Midbrain (tissue), 1 donor: Measurements from ENCODE around the gene SLC2A13.
A peak's percentile ranks its signal among the peaks of the same experiment; 100 is the strongest.

ENCODE experiments used
- DNase-seq: peaks from one replicate; lab custom pipeline; 2025; lab: John Stamatoyannopoulos, UW

Gene SLC2A13

DNA sequence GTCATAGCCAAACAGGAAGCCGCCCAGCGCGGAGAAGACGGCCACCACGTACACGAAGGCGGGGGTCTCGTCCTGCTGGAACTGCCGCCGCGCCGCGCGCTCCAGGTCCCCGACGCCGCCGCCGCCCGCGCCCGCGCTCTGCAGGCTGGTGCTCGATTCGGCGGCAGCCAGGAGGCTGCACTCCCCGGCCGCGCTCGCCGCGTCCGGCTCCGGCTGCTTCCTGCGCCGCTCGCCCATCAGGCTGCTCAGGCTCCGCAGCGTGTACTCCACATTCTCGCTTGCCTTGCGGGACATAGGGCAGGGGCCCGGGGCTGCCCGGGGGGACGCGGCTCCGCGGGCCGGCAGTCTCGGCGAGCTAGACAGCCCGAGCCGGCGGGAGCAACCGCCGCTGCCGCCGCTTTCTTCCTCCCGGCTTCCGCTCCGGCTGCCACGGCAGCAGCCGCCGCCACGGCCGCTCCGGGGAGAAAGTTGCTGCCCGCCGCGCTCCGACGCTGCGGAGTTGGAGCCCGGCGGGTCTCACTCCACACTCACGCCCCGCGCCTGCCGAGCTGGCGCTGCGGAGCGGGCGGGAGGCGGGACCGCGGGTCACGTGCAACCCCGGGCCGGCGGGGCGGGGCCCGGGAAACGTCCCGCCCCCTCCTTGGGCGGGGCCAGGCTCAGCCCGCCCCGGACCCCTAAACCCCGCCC lies at the start of gene SLC2A13:
TSS of gene SLC2A13 (minus strand) at position 567 of the 687 bp plus-strand sequence. CDS start at position 294, 273 bp downstream.
- peak; percentile 85 for DNase-seq

DNA sequence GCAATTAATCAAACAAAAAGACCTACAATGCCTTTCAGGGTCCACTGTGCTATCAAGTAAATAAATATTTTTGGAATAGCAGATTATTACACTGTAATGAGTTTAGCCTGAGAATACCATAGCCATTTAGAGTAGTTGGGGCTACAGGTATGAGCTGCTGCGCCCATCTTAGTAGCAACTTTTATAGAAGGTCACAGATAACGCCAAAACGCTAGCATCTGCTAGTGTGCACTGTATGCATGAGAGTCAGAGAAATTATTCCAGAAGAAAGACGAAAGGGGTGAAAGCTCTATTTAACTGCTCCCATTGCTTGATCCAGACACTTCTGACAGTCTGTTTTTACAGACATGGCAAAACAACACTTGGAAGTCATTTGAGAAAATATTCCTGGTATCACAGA lies 48.5 kb upstream of the SLC2A13 start:
- no peak for DNase-seq

DNA sequence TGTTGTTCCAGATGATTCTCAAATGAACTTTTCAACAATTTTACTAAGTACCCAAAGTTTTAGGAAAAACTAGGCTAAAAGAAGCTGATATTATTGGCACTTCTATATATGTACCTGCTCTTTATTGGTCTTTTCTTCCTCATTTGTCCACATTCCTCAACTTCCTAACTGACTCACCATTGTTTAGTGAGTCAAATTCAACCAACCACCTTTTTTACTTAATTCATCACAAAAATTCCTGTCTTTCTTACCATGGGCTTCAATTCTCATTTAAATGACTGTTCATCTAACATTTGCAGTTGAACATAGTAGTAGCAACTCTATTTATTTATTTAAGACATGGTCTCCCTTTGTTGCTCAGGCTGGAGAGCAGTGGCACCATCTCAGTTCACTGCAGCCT lies 47.6 kb upstream of the SLC2A13 start:
- no peak for DNase-seq

DNA sequence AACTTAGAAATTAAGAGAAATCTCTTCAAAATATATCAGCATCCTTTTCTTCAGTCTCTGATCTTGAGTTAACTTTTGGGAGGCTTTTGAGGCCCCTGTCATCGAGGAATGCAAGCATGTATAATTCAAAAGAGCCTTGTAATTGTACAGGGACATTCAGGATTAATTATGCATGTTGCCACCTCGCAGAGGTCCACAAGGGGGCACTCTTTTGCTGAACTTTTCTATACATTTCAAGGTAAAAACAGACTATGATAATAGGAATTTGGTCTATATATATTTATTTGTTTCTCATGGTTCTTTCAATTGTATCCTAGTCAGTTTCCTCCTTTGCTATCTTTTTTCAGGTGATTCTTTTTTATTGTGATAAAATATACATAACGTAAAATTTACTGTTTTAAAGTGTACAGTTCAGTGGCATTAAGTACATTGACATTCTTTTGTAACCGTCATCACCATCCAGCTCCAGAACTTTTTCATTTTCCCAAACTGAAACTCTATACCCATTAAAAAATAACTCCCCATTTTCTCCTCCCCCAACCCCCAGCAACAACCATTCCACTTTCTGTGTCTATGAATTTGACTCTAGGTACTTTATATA lies 47.0 kb upstream of the SLC2A13 start:
- no peak for DNase-seq

DNA sequence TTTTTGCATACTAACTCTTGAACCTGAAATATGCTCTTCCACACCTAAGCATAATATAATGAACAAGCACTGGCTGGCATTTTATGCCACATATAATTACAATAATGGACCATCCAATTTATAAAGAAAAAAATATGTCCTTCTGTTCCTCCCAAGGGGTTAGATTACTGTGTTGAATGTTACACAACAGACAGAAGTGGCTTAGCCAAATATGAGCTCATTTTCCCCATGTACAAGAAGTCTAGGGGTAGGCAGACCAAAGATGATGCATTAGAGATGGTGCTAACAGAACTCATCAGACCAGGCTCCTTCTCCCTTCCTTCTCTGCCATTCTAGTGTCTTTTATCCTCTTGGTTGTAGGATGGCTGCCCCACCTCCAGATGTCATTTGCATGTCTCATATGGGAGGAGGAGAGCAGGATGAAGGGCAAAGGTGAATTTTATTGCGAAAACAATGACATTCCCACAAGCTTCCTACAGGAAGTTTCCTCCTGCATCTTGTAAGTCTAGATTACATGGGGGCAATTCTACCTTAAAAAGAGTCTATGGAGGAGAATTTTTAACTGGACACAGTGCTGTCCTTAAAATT lies 43.9 kb upstream of the SLC2A13 start:
- no peak for DNase-seq

DNA sequence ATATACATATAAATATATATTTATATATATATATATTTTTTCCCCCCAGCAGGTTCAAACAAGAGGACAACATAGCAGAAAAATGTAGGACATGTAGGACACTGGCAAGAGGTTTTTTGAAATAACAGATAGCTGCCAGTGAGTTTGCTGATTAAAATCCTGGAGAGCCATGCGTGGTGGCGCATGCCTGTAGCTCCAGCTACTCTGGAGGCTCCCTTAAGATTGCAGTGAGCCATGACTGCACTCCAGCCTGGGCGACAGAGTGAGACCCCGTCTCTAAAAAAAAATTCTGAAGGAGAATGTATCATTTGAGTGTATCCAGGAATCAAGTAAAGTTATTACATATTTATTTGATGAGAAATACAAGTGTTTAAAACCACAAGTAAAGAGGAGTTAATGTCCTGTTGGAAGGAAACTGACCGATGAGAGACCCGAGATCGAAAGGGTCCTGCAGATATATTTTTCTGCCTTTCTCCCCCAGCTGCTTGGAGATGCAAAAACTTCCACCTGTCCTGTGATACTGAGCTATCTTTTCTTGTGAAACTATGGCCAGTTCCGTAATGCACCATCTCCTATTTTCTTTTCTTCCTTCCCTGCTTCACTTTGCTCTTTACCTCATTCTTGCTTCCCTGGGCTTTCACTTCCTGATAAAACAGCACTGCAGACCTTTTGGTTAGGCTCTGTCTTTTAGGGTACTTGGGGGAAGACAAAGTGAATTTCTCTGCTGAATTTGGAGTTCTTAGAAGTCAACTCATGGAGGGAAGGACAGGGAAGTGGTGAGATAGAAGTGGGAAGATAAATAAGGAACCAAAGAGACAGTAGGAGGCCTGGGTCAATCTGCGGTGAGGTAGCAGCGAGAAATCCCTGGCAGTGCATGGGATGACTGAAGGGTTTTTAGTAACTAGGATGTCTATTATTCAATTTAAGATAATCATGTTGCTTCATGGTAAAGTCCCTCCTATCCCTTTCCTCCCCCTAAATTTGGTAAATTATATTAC lies 41.2 kb upstream of the SLC2A13 start:
- no peak for DNase-seq

DNA sequence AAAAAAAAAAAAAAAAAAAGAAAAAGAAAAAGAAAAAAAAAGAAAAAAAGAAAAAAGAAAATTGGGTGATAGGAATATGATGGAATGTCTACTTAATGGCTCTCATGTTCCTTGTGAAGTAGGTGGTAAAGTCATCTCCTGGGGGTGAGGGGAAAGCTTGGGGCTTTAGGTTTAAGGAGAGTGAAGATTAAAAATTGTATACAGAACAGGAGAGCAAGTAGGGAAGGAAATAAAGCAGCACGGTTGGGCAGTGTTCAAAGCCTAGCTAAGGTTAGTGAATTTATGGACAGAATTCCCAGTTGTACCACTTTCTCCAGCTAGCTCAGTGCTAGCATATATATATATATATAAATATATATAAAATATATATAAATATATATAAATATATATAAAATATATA lies 40.0 kb upstream of the SLC2A13 start:
- no peak for DNase-seq

DNA sequence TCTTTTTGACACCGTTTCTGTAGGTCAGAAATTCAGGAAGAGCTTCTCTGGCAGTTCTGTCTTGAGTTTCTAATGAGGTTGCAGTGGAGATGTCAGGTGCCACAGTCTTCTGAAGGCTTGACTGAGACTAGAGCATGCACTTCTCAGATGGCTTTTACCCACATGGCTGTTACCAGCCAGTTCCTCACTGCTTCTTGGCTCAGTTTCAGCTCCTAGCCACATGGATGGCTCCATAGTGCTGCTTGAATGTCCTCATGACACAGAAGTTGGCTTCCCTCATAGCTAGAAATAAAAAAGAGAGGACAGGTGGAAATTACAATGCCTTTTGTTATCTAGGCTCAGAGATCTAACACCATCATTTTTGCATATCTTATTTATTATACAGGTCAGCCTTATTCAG lies 38.1 kb upstream of the SLC2A13 start:
- peak; percentile 19 for DNase-seq

DNA sequence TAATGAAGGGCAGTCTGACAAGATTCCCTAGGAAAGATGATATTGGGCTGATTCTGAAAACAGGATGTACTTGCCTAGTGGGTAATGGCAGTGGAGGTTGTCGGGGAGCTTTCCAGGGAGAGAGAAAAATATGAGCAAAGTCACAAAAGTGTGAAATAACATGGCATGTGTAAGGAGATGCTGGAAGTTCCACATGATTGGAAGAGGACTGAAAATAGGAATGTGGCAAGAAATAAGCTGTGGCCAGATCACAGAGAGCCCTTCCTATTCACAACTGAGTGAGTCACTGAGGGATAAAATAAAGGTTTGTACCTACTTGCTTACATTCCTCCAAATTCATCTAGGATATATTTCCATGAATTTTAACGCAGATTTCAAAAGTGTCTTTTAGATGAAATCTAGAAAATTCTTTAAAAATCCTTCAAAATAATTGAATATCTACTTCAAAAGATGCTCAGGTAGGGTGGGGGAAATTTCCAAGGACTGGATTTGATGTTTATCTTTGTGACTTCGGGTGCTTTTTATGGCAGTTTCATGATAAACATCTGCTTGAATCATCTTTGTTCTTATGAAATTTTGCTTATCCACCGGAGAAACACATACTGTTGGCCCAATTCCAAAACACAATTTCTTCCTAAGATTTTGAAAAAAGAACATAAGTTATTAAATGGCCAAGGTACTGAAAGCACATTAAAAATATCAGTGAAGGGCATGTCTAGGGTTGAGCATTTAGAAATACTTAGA lies 36.3 kb upstream of the SLC2A13 start:
- DNase-seq = no peak

DNA sequence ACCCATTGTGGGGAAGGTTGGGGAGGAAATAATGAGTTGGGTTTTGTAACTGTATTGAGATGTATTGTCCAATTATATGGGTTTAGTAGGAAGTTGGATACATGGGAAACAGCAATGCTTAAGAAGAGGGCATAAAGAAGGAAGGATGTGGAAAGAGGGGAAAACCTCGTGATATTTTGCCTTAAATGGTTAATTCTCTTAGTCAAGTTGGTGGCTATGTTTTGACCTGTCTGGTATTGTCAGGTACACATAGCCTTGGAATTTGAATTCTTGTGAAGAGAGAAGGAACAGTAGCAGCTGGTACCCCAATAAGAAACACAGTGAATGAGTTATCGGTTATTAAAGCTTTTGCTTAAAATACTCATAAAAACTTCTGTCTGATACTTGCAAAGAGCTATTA lies 32.6 kb upstream of the SLC2A13 start:
- DNase-seq = no peak

DNA sequence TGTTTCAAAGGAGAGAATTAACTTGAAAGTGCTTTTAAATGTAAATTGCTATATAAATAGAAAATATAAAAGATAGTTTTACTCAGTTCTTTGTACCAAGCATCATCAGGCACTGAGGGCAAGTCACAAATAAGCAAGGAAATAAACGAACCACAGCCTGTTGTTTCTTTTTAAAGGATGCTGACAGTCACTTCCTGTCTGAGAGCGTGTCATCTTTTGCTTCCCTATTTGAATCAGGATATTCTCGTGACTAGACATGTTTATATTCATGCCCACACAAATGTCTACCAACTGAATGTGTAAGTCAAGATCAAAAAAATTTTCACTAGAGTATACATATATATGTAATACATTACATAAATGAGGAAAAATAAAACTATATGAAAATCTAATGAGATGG lies 31.4 kb upstream of the SLC2A13 start:
- DNase-seq = no peak

DNA sequence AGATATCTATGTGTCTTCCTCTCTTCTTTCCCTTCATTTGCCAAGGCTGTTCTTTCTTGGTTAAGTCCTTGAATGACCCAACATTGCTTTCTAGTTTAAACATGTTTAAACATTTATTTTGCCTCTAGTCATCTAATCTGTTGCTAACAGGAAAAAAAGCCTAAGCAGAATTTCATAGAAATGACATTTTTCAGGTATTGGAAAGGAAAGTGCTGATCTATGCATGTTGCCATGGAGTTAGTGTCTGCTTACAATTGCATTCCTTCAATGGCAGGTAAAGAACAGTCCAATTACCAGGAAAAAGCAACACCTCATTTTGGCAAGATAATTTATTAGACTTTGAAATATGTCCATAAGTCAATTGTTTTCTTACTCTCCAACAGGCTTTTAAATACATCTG lies 21.5 kb upstream of the SLC2A13 start:
- DNase-seq = no peak

DNA sequence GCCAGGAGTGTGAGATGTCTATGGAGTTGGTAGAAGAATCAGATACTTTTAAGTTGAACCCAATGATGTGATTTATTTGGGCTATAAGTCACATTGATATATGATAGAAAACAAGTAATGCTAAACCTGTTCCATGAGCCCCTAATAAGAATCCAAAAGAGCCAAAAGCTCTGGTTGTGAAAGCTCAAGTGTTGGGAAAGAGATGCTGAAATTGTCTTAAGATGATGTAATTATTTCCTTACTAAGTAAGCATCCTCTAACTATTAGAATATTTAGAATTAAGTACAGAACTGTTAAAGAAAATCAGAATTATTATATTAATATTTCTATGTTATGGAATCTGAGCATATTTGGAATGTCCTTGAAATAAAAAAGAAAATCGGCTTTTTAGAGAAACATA lies 17.6 kb upstream of the SLC2A13 start:
- DNase-seq = no peak

DNA sequence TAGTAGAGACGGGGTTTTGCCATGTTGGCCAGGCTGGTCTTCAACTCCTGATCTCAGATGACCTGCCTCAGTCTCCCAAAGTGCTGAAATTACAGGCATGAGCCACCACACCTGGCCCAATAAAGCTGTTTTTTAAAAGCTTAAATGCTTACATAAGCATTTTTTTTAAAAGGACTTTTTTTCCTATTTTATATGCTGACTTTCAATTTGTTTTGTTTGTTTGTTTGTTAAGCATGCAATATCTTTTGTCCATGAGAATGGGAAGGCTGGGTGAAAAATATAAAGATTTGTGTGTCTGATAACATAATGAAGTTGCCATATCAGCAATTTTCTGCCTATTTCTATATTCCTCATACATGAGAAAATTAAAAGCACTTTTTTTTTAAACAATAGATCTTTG lies 17.0 kb upstream of the SLC2A13 start:
- DNase-seq = no peak

DNA sequence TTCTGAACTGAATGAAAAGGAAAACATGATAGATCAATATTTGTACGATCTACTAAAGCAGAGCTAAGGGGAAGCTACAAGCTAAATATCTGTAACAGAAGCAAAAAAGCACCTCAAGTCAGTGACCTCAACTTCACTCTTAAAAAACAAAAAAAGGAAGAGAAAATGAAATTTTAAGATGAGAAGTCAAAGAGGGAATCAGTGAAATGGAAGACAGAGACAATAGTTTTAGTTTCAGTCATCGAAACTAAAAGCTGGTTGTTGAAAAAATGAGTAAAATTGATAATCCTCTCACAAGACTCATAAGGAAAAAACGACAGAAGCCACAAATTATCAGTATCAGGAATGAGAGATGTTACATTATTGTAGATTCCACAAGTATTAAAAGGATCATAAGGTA lies 11.9 kb upstream of the SLC2A13 start:
- no peak for DNase-seq

DNA sequence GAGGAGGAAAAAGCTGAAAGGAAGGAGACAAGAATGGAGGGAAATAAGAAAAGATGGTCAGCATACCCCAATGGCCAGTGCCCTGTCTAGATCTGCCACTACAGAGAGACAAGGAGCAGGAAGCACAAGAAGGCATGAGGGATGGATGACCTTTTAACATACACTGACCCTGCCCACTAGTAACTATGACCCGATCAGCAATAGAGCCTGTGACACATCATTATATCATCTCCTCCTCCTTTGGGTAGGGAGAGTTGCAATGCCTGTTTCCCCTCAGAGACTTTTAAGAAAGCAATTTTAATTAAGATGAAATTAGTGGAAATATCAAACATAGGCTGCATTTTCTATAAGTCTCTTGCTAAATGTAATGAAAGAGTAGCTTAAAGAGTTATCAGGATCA lies 4.7 kb upstream of the SLC2A13 start:
- no peak for DNase-seq

DNA sequence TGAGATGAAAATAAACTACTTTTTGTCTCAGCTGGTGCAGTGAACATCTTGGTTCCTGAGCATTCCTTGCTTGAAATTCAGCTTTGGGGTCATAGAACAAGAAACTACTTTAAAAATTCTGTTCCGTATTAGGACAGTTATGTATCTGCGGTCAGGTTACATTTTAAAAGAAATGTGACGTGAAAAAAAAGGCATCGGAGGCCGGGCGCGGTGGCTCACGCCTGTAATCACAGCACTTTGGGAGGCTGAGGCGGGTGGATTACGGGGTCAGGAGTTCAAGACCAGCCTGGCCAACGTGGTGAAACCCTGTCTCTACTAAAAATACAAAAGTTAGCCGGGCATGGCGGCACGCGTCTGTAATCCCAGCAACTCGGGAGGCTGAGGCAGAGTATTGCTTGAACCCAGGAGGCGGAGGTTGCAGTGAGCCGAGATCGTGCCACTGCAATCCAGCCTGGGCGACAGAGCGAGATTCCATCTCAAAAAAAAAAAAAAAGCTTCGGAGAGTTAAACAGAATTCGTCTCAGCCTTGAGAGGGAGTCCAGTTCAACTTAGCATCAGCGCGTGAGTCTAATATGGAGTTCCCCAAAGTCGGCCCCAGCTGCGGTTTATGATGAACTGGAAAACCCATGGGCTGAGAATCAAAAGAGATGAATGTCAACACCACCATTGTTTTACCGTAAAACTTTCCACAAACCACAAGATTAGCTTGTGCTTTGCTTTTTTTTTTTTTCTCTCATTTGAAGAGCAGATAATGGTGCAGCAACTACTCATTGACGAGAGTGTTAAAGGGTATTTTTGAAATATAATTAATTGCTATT lies 2.1 kb upstream of the SLC2A13 start:
- DNase-seq = no peak

DNA sequence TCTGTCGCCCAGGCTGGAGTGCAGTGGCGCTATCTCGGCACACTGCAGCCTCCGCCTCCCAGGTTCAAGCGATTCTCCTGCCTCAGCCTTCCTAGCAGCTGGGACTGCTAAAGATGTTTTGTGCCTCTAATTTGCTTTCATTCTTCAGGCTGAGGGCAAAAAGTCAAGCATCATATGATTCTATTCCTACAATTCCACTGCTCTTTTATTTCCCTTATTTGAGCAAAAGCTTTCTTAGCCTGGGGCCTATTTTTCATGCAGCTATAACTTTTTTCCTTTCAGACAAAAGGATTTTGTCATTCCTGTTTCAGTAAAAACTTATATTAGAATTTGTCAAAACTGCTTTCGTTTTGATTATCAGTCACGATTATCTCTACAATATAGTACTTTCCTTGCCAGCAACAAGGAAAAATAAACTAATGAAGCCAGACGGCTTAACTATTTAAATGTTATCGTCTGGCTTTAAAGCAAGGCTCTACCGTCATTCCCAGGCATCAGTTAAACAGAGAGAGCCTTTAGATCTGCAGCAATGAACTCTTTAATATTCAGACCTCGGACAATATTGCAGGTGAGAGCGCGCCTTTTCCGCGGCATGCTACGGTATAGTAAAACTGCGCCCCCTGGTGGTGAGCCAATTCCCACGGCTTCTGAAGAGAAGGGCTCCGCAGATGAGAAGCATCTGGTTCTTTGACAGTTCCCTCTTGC lies 1.4 kb upstream of the SLC2A13 start:
- DNase-seq = peak; percentile 88

DNA sequence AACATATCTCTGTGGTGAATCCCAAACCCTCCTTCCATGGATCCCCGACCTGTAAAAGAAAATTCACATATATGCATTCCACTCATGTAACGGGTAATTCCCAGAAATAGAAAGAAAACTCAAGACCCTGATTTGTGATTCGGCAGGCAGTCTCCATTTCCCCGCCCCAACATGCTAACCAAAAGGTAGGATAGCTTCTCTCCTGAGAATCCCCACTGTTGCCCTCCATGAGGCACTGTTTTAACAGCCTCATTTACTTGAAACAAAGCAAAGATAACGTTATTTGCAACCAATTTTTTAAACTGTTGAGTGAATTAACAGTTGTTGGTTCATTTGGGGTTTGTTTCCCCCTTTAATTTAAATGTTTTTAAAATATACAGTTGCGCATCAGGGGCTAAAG lies 774 bp upstream of the SLC2A13 start:
- no peak for DNase-seq

DNA sequence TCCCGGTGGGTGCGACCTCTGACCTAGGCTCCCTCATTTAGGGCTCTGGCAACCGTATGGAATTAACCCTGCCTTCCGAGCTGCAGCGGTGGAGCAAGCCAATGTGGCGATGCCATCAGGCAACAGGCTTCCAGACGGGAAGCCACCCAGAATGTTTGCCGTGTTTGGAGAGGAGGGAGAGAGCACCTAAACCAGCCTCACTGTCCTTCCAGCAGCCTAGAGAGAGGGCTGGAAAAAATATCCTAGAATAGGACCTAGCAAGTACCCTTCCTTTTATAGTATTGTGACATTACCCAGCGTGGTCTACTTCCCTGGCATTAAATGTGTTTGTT lies 287 bp upstream of the SLC2A13 start:
- DNase-seq = no peak

DNA sequence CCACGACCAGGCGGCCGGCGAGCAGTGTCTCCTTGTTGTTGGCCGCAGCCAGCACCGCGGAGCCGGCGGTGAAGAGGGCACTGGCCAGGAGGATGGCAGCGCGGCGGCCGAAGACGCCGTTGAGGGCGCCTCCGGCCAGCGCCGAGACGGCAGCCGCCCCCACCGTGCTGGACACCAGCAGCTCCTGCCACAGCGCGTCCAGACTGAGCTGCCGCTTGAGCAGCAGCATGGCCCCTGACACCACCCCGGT lies 691 bp downstream of the SLC2A13 start:
- no peak for DNase-seq
